GM12878 (cell line): ENCODE data around the gene TERB2. TPM values are rescaled to one million over a fixed set of nuclear protein-coding genes. Genes with fewer than 3 reads are reported as not detected.
A peak's percentile ranks its signal among the peaks of the same experiment; 100 is the strongest.
"Not testable (repeated sequence)": the region's sequence is repeated elsewhere in the genome, so short reads cannot be mapped to it uniquely, and the experiment has no call there.

ENCODE experiments used
- ATAC-seq: fragments of 200-7000 bp; cut with Tn5 transposase; 3 replicates; pipeline ENCODE4 v1.9.1; 2020; ENCODE audit warnings: mild to moderate bottlenecking, moderate library complexity
- BruUV-seq: library from RNA; stranded (reverse); fragments of 400-500 nt; replicated peaks from 2 replicates; lab custom pipeline; 2021; lab: Mats Ljungman, UMichigan
- CTCF ChIA-PET: fragments of 300-600 bp; sonication (Branson Sonifier 250); formaldehyde crosslinking; extraction: SDS; loops from one replicate; lab custom pipeline; 2021; ENCODE audit warnings: inconsistent platforms; lab: Yijun Ruan, JAX
- POLR2A ChIA-PET: fragments of 350-600 bp; formaldehyde crosslinking; extraction: SDS; loops from one replicate; lab custom pipeline; 2021; ENCODE audit warnings: inconsistent platforms; lab: Charles Lee
- RAD21 ChIA-PET: fragments of 300-600 bp; sonication (Branson Sonifier 250); formaldehyde crosslinking; loops from one replicate; lab custom pipeline; 2023; ENCODE audit warnings: antibody characterized with exemption; ENCODE audit not compliant: unreplicated experiment; lab: Charles Lee
- SMC1A ChIA-PET: fragments of 300-600 bp; sonication (Branson Sonifier 250); formaldehyde crosslinking; loops from one replicate; lab custom pipeline; 2023; ENCODE audit not compliant: unreplicated experiment, uncharacterized antibody; lab: Charles Lee
- DNase-seq: peaks from one replicate; pipeline ENCODE4 v3.0.0-alpha.2; 2011; ENCODE audit warnings: low read depth, low spot score
- FAIRE-seq: peaks from 3 replicates; lab custom pipeline; 2011; peaks lifted over from hg19 to GRCh38; lab: Jason Lieb, UNC
- H2AFZ ChIP-seq: 2 replicates; pipeline ENCODE4 v1.6.0; 2011; ENCODE audit warnings: low read depth, low read length, control low read depth; ENCODE audit not compliant: control insufficient read depth
- H3K27ac ChIP-seq: 2 replicates; pipeline ENCODE4 v1.5.1; 2011; ENCODE audit warnings: control low read depth; ENCODE audit not compliant: control insufficient read depth, insufficient read depth
- H3K27me3 ChIP-seq, 2 experiments: replicated peaks in 1 of 2; 2 replicates each; pipeline versions ENCODE4 v1.6.0 to v1.6.1; 2011; ENCODE audit warnings: low read length in 1 of 2; ENCODE audit not compliant: control insufficient read depth in 2 of 2, insufficient read depth in 2 of 2
- H3K36me3 ChIP-seq, 2 experiments: 2 replicates each; pipeline ENCODE4 v1.5.1; 2011; ENCODE audit warnings: low read length in 1 of 2; ENCODE audit not compliant: control insufficient read depth in 2 of 2, insufficient read depth in 2 of 2
- H3K4me1 ChIP-seq: 2 replicates; pipeline ENCODE4 v1.6.1; 2011; ENCODE audit warnings: mild to moderate bottlenecking, low read length, moderate library complexity, mixed read lengths; ENCODE audit not compliant: control insufficient read depth, insufficient read depth
- H3K4me2 ChIP-seq: 2 replicates; pipeline ENCODE4 v1.6.0; 2011; ENCODE audit warnings: control low read depth; ENCODE audit not compliant: control insufficient read depth, insufficient read depth
- H3K4me3 ChIP-seq: fragments of 200-600 bp; sonication (generic); 2 replicates; pipeline ENCODE4 v1.5.1; 2016
- H3K79me2 ChIP-seq: 2 replicates; pipeline ENCODE4 v1.6.0; 2011; ENCODE audit warnings: low read length; ENCODE audit not compliant: control insufficient read depth, insufficient read depth
- H3K9ac ChIP-seq: 2 replicates; pipeline ENCODE4 v1.8.0; 2011; ENCODE audit warnings: low read length, control low read depth, mixed read lengths; ENCODE audit not compliant: control insufficient read depth, insufficient read depth
- H3K9me3 ChIP-seq: replicated peaks from 3 replicates; pipeline ENCODE4 v1.5.1; 2011; ENCODE audit warnings: mild to moderate bottlenecking, low read length; ENCODE audit not compliant: control insufficient read depth, insufficient read depth
- H4K20me1 ChIP-seq: 2 replicates; pipeline ENCODE4 v1.6.0; 2011; ENCODE audit not compliant: control insufficient read depth, insufficient read depth
- MLLT1 ChIP-seq: fragments of 450-650 bp; IDR thresholded peaks from 2 replicates; pipeline ENCODE4 v1.6.1; 2016; ENCODE audit warnings: mild to moderate bottlenecking
- SMAD1 ChIP-seq: fragments of 450-650 bp; IDR thresholded peaks from 2 replicates; pipeline ENCODE4 v1.6.1; 2018; ENCODE audit warnings: mild to moderate bottlenecking, low read depth; ENCODE audit not compliant: partially characterized antibody
- WGBS: methylation state at CpG from one replicate; pipeline ENCODE4 v1.1.6; 2016; ENCODE audit warnings: low lambda C conversion rate; ENCODE audit not compliant: insufficient replicate concordance, insufficient coverage; ENCODE audit errors: missing lambda C conversion rate; 5-methylcytosine and 5-hydroxymethylcytosine counted together
- in situ Hi-C: fragments of 300-500 bp; cut with MboI; formaldehyde crosslinking; loops from 9 replicates; pipeline ENCODE4 v1.14.3; 2018; ENCODE audit warnings: mixed read lengths
- intact Hi-C: fragments of 100-400 bp; cut with micrococcal nuclease; formaldehyde crosslinking; loops from one replicate; pipeline ENCODE4 v1.14.2; 2022; ENCODE audit not compliant: unreplicated experiment
- polyA plus RNA-seq, 11 experiments: library from polyadenylated mRNA; depleted of rRNA in 4 of 11; unstranded in 6 of 11; stranded (reverse) in 5 of 11; fragments of >200 nt; fragmentation: Nextera tagmentation in 4 of 11; fragmentation: Illumina TruSeq in 1 of 11; extraction: Ambion mirVana in 4 of 11; extraction: Trizol in 1 of 11; gene quantifications; 1 replicate in 1 of 11; 2 replicates in 10 of 11; pipeline versions ENCODE4 v1.2.1 to v1.2.3, GENCODE V29; 2011 to 2016; ENCODE audit warnings: inconsistent platforms in 2 of 11, missing spikeins in 2 of 11, low read depth in 1 of 11
- total RNA-seq, 4 experiments: library from RNA; depleted of rRNA in 3 of 4; stranded (reverse); fragments of >200 nt in 3 of 4; fragmentation: Illumina TruSeq in 1 of 4; extraction: Trizol in 1 of 4; gene quantifications; 2 replicates each; pipeline versions ENCODE4 v1.2.1 to v1.2.3, GENCODE V29; 2013 to 2021

TERB2 gene
- total and polyA plus RNA-seq, 10 of the 15 experiments (the other 5 are each of a cell fraction or from before 2014, with no cell fraction given), result not detected

DNA sequence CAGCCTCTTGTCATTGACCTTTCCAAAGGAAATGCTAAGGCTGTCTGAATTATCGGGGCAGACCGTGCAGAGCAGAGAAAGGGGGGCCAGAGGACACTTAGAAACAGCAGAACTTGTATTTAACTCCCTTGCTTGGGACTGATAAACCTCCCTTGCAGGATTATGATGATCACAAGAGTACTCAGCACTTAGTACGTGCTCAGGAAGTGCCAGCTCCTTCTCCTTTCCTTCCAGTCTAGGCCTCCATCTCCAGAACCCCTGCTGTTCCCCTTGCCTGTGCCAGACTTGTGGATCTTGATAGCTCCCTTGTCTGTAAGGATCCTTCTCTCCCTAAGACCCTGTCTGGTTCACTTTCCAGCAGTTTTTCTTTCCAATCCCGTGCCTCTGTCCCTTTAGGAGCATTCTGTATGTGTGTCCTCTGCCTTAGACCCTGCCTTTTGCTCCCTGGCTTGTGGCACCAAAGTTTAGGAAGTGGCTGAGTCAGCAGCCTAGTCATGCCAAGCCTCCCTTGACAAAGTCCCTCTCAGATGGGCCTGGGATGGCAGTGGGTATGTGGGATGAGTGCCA is 67.3 kb downstream of the TERB2 start:
- in situ Hi-C loops, result loop anchor here (10.0 kb wide), 1 partner anchor 169 kb away; no protein-coding TSS in a partner anchor
- no peaks in the 10 kb centered on the region for H3K9me3 ChIP-seq
- 26% methylated on average over 4 of the region's 4 CpGs for WGBS
- ATAC-seq (peak; percentile 25), DNase-seq (no peak), FAIRE-seq (peak; percentile 18)
- peak overlapping the region; percentile 82 for H3K4me3 ChIP-seq
- peaks cover 14% of the 10 kb centered on the region for H3K79me2 ChIP-seq
- TF ChIP-seq MLLT1, result peak; percentile 81
- TF ChIP-seq SMAD1, result no peak
- peak overlapping the region; percentile 81 for H3K9ac ChIP-seq
- ChIA-PET CTCF (interaction anchor here (0.8 to 4.7 kb wide), 6 partner anchors 12 to 170 kb away, joined by 3 to 22 read pairs (median 6); no protein-coding TSS in a partner anchor), SMC1A (interaction anchor here (0.9 to 2.0 kb wide), 7 partner anchors 20 to 1075 kb away, joined by 3 to 6 read pairs (median 3); no protein-coding TSS in a partner anchor), RAD21 (interaction anchor here (0.9 to 1.1 kb wide), 2 partner anchors 15 to 95 kb away, joined by 3 read pairs; no protein-coding TSS in a partner anchor), POLR2A (interaction anchor here (0.8 to 1.8 kb wide), 2 partner anchors 44 to 487 kb away, joined by 3 to 4 read pairs; partner anchors contain the start of gene EIF3J)
- no peaks in the 10 kb centered on the region for H3K27me3 ChIP-seq
- no peaks in the 10 kb centered on the region for H3K36me3 ChIP-seq
- H3K4me2 ChIP-seq, result peak overlapping the region; percentile 98
- intact Hi-C loops, result no loop called here
- H2AFZ ChIP-seq, result peak overlapping the region; percentile 98
- peak overlapping the region; percentile 30 for H3K27ac ChIP-seq
- H3K4me1 ChIP-seq, result peaks cover 7% of the 10 kb centered on the region
- no TSS peak for BruUV-seq
- no peaks in the 10 kb centered on the region for H4K20me1 ChIP-seq

- SMC1A ChIA-PET, result interaction anchor here (2.0 kb wide), 1 partner anchor 21 kb away, joined by 4 read pairs; no protein-coding TSS in a partner anchor
- H3K4me2 ChIP-seq, result peak overlapping the region; percentile 47; the same call in 1 of the 2 replicates
- RAD21 ChIA-PET, H2AFZ ChIP-seq, ATAC-seq, H4K20me1 ChIP-seq, H3K4me3 ChIP-seq, H3K27ac ChIP-seq, intact Hi-C loops, H3K9ac ChIP-seq, BruUV-seq, DNase-seq, H3K36me3 ChIP-seq, H3K4me1 ChIP-seq, H3K9me3 ChIP-seq, H3K27me3 ChIP-seq: not testable (repeated sequence)
- peaks cover 14% of the 10 kb centered on the region for H3K79me2 ChIP-seq
- peak; percentile 79 for FAIRE-seq
- 63% methylated on average over 3 of the region's 3 CpGs for WGBS
- POLR2A ChIA-PET, result interaction anchor here (1.8 kb wide), 1 partner anchor 45 kb away, joined by 4 read pairs; no protein-coding TSS in a partner anchor
- in situ Hi-C loops, result loop anchor here (10.0 kb wide), 1 partner anchor 170 kb away; no protein-coding TSS in a partner anchor
- CTCF ChIA-PET, result interaction anchor here (1.8 to 4.7 kb wide), 3 partner anchors 11 to 93 kb away, joined by 7 to 22 read pairs (median 7); no protein-coding TSS in a partner anchor
Measured at GRCh38 chr15:45024649-45025048, 68.2 kb downstream of the TERB2 start.

GRCh38 chr15:45025627-45026026 is 69.1 kb downstream of the TERB2 start:
- H3K4me3 ChIP-seq, H4K20me1 ChIP-seq, H3K27me3 ChIP-seq, H3K9ac ChIP-seq, SMC1A ChIA-PET, FAIRE-seq, H3K4me1 ChIP-seq, H3K36me3 ChIP-seq, RAD21 ChIA-PET, H2AFZ ChIP-seq, intact Hi-C loops, H3K27ac ChIP-seq, H3K9me3 ChIP-seq, DNase-seq, BruUV-seq, ATAC-seq: not testable (repeated sequence)
- Histone ChIP-seq H3K79me2 (peaks cover 14% of the 10 kb centered on the region), H3K4me2 (peak overlapping the region; percentile 30; the same call in 1 of the 2 replicates)
- POLR2A ChIA-PET, result interaction anchor here (0.7 kb wide), 1 partner anchor 86 kb away, joined by 6 read pairs; no protein-coding TSS in a partner anchor
- in situ Hi-C loops, result loop anchor here (10.0 kb wide), 1 partner anchor 171 kb away; no protein-coding TSS in a partner anchor
- CTCF ChIA-PET, result interaction anchor here (4.7 kb wide), 1 partner anchor 12 kb away, joined by 22 read pairs; no protein-coding TSS in a partner anchor
- 94% methylated on average over 3 of the region's 3 CpGs for WGBS
